ENCODE measurements around the gene KCNN2. TPM values are rescaled to one million over a fixed set of nuclear protein-coding genes. Genes with fewer than 3 reads are reported as not detected.

Gene KCNN2
- total RNA-seq, 1 donor from 2014 or later: 2.4 TPM

DNA sequence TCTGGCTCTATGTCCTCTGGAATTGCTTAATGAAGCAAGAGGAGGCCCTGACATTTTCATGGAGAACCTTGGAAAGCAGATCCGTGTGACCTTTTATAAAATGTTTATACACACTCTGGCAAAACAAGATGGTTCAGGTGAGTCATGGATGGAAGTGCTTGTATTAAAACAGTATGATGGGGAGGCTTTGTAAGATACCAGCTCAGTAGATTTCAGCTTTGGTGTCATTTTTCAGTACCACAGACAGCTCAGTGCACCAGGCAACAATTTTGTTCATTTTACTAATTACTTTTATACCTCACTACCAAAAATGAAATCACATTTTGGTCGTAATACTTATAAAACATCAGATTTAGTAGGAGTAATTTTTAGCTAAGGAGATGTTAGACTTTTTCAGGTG, 5.2 kb downstream of the KCNN2 start:
- no peak overlapping the region for H3K27ac Mint-ChIP-seq (ENCODE audit: unreplicated experiment)
- H3K4me3 Mint-ChIP-seq (ENCODE audit: unreplicated experiment): no peak overlapping the region
- H3K27me3 Mint-ChIP-seq (ENCODE audit: unreplicated experiment): peaks cover 5% of the 10 kb centered on the region
- no peaks in the 10 kb centered on the region for H3K36me3 Mint-ChIP-seq (ENCODE audit: low read depth, unreplicated experiment)
- no peak for DNase-seq (ENCODE audit: low spot score)
- peaks cover 6% of the 10 kb centered on the region for H3K4me1 Mint-ChIP-seq (ENCODE audit: unreplicated experiment)
- no peaks in the 10 kb centered on the region for H3K9me3 Mint-ChIP-seq (ENCODE audit: unreplicated experiment)
- TF ChIP-seq, protein P1, sequence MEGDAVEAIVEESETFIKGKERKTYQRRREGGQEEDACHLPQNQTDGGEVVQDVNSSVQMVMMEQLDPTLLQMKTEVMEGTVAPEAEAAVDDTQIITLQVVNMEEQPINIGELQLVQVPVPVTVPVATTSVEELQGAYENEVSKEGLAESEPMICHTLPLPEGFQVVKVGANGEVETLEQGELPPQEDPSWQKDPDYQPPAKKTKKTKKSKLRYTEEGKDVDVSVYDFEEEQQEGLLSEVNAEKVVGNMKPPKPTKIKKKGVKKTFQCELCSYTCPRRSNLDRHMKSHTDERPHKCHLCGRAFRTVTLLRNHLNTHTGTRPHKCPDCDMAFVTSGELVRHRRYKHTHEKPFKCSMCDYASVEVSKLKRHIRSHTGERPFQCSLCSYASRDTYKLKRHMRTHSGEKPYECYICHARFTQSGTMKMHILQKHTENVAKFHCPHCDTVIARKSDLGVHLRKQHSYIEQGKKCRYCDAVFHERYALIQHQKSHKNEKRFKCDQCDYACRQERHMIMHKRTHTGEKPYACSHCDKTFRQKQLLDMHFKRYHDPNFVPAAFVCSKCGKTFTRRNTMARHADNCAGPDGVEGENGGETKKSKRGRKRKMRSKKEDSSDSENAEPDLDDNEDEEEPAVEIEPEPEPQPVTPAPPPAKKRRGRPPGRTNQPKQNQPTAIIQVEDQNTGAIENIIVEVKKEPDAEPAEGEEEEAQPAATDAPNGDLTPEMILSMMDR (IDR thresholded peaks at IDR 0.05; ENCODE audit: unreplicated experiment): no peak

DNA sequence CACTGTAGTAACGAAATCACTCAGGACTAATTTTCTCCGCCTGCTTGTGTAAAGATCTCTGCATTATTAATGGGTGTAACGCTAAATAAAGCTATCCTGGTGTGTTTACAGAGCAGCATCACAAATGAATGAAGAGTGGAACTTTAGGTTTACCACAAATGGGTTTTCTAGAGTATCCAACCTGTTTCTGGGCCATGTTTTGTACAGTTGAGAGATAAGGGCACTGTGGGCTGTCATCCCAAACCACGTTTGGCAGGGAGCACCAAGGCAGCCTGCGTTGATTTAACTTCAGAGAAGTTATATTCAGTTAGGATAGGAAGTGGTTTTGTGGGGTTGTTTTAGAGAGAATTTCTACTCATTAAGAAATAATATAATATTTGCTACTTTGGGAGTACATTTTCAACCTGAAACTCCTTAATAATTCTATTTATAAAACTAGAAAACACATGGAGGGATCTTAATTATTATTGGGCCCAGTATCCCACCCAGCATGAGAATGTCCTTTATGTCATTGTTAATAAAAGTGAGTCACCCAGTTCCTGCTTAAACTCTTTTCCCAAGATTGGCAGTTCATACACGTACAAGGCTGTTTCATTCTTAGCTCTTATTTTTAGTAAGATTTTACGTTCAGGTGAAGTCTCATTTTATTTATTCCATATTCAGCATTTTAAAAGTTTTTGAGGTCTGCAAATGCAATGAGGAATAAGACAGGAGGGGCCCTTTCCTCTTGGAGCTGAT, 8.0 kb downstream of the KCNN2 start:
- no peaks in the 10 kb centered on the region for H3K4me1 Mint-ChIP-seq (ENCODE audit: unreplicated experiment)
- no peaks in the 10 kb centered on the region for H3K27me3 Mint-ChIP-seq (ENCODE audit: unreplicated experiment)

DNA sequence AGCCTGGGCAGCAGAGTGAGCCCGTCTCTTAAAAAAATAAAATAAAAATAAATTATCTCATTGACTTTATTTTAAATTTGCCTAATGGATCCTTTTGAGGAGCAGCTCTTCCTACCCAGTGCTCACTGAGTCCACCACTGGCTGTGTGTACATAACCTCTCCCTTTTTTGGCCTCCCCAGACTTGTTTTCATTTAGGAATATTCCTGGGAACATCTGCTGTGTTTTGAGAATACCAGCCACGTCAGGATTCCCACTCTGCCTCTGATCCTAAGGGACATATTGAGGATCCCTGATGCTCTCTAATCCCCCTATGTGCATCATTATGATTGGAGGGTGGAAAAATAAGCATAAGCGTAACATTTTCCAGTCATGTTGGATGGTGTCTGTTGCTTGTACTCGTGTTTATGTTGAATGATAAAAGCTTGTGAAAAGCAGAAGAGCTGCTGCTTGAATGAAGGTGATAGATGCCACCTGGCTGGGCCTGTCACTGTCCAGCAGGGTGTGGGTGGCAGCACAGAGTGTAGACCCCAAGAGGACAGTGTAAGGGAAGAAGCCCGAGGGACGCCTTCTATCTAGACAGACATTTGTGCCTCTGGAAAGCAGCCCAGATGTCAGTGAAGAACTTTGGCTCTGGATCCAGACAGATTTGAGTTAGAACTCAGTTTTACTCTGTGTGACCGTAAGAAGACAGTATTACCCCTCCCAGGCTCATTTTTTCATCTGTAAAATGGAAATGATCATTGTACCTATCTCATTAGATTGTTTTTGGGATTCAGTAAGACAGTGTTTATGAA, 15.4 kb downstream of the KCNN2 start:
- no peak for DNase-seq (ENCODE audit: low spot score)
- no peak overlapping the region for H3K27ac Mint-ChIP-seq (ENCODE audit: unreplicated experiment)
- H3K9me3 Mint-ChIP-seq (ENCODE audit: unreplicated experiment): no peaks in the 10 kb centered on the region
- no peak overlapping the region for H3K4me3 Mint-ChIP-seq (ENCODE audit: unreplicated experiment)
- TF ChIP-seq, protein P1 (IDR thresholded peaks at IDR 0.05; ENCODE audit: unreplicated experiment): no peak
- H3K27me3 Mint-ChIP-seq (ENCODE audit: unreplicated experiment): peaks cover 3% of the 10 kb centered on the region
- H3K4me1 Mint-ChIP-seq (ENCODE audit: unreplicated experiment): no peaks in the 10 kb centered on the region
- H3K36me3 Mint-ChIP-seq (ENCODE audit: low read depth, unreplicated experiment): no peaks in the 10 kb centered on the region

More for the DNA sequence above, 8.0 kb downstream of the KCNN2 start:
- DNase-seq (ENCODE audit: low spot score): no peak
- Mint-ChIP-seq H3K4me3 (ENCODE audit: unreplicated experiment) (no peak overlapping the region), H3K27ac (ENCODE audit: unreplicated experiment) (no peak overlapping the region), H3K36me3 (ENCODE audit: low read depth, unreplicated experiment) (no peaks in the 10 kb centered on the region), H3K9me3 (ENCODE audit: unreplicated experiment) (no peaks in the 10 kb centered on the region)
- TF ChIP-seq, protein P1 (IDR thresholded peaks at IDR 0.05; ENCODE audit: unreplicated experiment): no peak

DNA sequence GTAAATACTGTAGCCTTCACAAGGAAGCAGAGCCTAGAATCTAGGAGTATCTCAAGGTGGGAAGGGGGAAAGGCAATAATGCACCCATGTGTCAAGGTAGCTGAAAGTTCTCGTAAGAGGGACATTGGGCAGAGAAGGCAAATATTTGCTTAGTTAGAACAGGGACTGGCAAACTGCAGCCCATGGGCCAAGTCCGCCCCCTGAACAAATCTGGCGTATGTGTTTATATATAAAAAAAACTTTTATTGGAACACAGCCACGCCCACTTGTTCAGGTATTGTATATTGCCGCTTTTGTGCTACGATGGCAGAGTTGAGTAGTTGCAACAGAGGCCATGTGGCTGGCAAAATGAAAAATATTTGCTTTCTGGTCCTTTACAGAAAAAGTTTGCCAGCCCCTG, 16.1 kb downstream of the KCNN2 start:
- no peak overlapping the region for H3K27ac Mint-ChIP-seq (ENCODE audit: unreplicated experiment)
- no peaks in the 10 kb centered on the region for H3K36me3 Mint-ChIP-seq (ENCODE audit: low read depth, unreplicated experiment)
- peaks cover 3% of the 10 kb centered on the region for H3K27me3 Mint-ChIP-seq (ENCODE audit: unreplicated experiment)
- TF ChIP-seq, protein P1 (IDR thresholded peaks at IDR 0.05; ENCODE audit: unreplicated experiment): no peak
- no peak for DNase-seq (ENCODE audit: low spot score)
- no peak overlapping the region for H3K4me3 Mint-ChIP-seq (ENCODE audit: unreplicated experiment)
- H3K9me3 Mint-ChIP-seq (ENCODE audit: unreplicated experiment): no peaks in the 10 kb centered on the region
- H3K4me1 Mint-ChIP-seq (ENCODE audit: unreplicated experiment): no peaks in the 10 kb centered on the region

DNA sequence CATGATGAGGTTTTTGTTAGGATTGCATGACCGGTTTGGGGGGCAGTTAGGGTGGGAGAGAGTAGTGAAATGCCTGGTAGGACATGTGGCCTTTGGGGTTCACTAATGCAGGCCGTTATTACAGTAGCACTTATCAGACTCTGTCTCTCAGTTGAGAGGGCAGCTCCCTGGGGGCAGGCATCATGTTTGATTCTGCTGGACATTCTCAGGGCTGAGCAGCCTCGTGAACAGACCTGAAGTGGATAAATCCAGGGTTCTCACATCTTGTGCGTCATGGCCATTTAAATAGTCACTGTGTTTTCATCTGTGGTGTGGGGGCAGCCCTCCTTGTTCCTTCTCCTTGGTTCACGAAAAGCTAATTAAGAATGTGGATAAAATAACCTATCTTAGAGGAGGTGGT, 18.9 kb downstream of the KCNN2 start:
- TF ChIP-seq, protein P1 (IDR thresholded peaks at IDR 0.05; ENCODE audit: unreplicated experiment): no peak
- Mint-ChIP-seq H3K27ac (ENCODE audit: unreplicated experiment) (no peak overlapping the region), H3K9me3 (ENCODE audit: unreplicated experiment) (no peaks in the 10 kb centered on the region), H3K4me3 (ENCODE audit: unreplicated experiment) (no peak overlapping the region), H3K4me1 (ENCODE audit: unreplicated experiment) (peaks cover 13% of the 10 kb centered on the region), H3K27me3 (ENCODE audit: unreplicated experiment) (peaks cover 3% of the 10 kb centered on the region), H3K36me3 (ENCODE audit: low read depth, unreplicated experiment) (no peaks in the 10 kb centered on the region)
- no peak for DNase-seq (ENCODE audit: low spot score)
